Measurements from ENCODE around the gene MAP3K3. TPM values are rescaled to one million over a fixed set of nuclear protein-coding genes. Genes with fewer than 3 reads are reported as not detected.

The MAP3K3 gene
- polyA plus RNA-seq, 1 donor from 2014 or later = 16.6 TPM

DNA sequence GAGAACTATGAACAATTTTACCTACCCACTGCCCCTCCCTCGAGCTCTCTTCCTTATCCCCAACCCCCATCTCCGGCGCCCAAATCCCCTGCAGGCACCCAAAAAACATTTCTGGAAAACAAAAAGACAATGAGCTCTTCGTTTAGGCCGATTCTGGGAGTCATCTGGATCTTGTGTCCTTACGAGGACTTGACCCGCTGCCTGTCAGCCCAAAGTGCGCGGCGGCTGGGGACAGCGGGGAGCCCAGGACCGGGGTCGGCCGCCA lies 118.9 kb downstream of the MAP3K3 start:
- Histone ChIP-seq H3K9ac (ENCODE audit: low read length) (peak overlapping the region; percentile 90), H3K9me2 (ENCODE audit: insufficient read depth, low read length) (no peaks in the 10 kb centered on the region), H3K79me2 (replicated peaks; ENCODE audit: insufficient read depth, low read length) (peaks cover 10% of the 10 kb centered on the region), H3K27ac (ENCODE audit: low read length) (peak overlapping the region; percentile 92), H2AFZ (ENCODE audit: low read depth, low read length) (peak overlapping the region; percentile 83), H3F3A (ENCODE audit: insufficient read depth, low read length, poor library complexity, severe bottlenecking) (no peaks in the 10 kb centered on the region), H4K20me1 (ENCODE audit: insufficient read depth) (no peaks in the 10 kb centered on the region), H3K4me2 (ENCODE audit: low read length) (peak overlapping the region; percentile 81), H3K4me3 (ENCODE audit: low read length) (peak overlapping the region; percentile 95), H3K27me3 (ENCODE audit: insufficient read depth, low read depth, low read length) (no peaks in the 10 kb centered on the region), H3K36me3 (ENCODE audit: insufficient read depth, low read length) (no peaks in the 10 kb centered on the region), H3K9me3 (ENCODE audit: low read length) (no peaks in the 10 kb centered on the region)
- TF ChIP-seq EP300 (conservative IDR thresholded peaks at IDR 0.05; ENCODE audit: poor library complexity, severe bottlenecking) (no peak), RAD21 (conservative IDR thresholded peaks at IDR 0.05) (no peak), MXI1 (conservative IDR thresholded peaks at IDR 0.05; ENCODE audit: poor library complexity, severe bottlenecking) (no peak), POLR2AphosphoS5 (IDR thresholded peaks at IDR 0.05) (no peak)
- TF ChIP-seq, protein P1, sequence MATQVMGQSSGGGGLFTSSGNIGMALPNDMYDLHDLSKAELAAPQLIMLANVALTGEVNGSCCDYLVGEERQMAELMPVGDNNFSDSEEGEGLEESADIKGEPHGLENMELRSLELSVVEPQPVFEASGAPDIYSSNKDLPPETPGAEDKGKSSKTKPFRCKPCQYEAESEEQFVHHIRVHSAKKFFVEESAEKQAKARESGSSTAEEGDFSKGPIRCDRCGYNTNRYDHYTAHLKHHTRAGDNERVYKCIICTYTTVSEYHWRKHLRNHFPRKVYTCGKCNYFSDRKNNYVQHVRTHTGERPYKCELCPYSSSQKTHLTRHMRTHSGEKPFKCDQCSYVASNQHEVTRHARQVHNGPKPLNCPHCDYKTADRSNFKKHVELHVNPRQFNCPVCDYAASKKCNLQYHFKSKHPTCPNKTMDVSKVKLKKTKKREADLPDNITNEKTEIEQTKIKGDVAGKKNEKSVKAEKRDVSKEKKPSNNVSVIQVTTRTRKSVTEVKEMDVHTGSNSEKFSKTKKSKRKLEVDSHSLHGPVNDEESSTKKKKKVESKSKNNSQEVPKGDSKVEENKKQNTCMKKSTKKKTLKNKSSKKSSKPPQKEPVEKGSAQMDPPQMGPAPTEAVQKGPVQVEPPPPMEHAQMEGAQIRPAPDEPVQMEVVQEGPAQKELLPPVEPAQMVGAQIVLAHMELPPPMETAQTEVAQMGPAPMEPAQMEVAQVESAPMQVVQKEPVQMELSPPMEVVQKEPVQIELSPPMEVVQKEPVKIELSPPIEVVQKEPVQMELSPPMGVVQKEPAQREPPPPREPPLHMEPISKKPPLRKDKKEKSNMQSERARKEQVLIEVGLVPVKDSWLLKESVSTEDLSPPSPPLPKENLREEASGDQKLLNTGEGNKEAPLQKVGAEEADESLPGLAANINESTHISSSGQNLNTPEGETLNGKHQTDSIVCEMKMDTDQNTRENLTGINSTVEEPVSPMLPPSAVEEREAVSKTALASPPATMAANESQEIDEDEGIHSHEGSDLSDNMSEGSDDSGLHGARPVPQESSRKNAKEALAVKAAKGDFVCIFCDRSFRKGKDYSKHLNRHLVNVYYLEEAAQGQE (IDR thresholded peaks at IDR 0.05; ENCODE audit: borderline replicate concordance) = no peak

DNA sequence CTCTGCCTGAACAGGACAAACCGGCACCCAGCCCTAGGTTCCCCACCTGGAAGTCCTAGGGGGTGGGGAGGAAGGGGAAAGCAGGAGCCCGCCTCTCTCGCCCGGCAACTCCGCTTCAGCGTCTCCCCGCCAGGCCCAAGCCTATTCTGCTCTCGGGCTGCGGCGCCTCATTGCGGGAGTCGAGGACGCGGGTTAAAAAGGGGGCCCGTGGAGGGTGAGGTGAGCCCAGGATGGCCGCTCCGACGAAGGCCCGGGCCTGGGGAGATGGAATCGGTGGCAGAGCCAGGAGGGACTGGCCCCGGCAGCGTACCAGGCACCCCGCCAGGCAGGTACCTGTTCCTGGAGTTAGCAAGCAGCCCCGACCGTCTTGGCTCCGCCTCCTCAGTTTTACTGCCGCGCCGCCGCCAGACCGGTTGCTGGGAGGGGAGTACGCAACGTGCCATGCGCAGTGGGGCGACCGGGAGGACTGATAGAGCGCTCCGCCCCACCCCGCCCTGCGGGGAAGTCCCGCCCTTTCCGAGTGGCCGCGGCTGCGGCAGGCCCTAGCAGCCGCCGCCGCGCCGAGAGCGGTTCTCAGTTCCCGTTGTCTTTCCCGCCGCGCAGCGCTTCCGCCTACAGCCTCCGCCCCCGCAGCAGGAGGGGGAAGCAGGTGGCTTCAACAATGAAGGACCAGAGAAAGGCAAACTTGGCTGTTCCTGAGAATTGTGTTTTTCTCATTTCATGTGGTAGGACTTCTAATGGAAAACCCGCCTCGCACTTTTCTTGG lies 119.4 kb downstream of the MAP3K3 start, which contains the start of gene STRADA:
Gene STRADA (minus strand): TSS at position 392 of the 766 bp plus-strand sequence. CDS start 13,430 bp downstream, outside the sequence.
- Histone ChIP-seq H3K4me3 (ENCODE audit: low read length) (peak within 1 kb of the TSS; percentile 95), H3K79me2 (replicated peaks; ENCODE audit: insufficient read depth, low read length) (peaks cover 10% of the 10 kb centered on the region), H3K9me2 (ENCODE audit: insufficient read depth, low read length) (no peaks in the 10 kb centered on the region), H4K20me1 (ENCODE audit: insufficient read depth) (no peaks in the 10 kb centered on the region), H3K4me2 (ENCODE audit: low read length) (peak within 1 kb of the TSS; percentile 88), H3K9me3 (ENCODE audit: low read length) (no peaks in the 10 kb centered on the region), H3K27ac (ENCODE audit: low read length) (peak within 1 kb of the TSS; percentile 92), H3F3A (ENCODE audit: insufficient read depth, low read length, poor library complexity, severe bottlenecking) (no peaks in the 10 kb centered on the region), H2AFZ (ENCODE audit: low read depth, low read length) (peak within 1 kb of the TSS; percentile 95), H3K27me3 (ENCODE audit: insufficient read depth, low read depth, low read length) (no peaks in the 10 kb centered on the region), H3K36me3 (ENCODE audit: insufficient read depth, low read length) (no peaks in the 10 kb centered on the region), H3K9ac (ENCODE audit: low read length) (peak within 1 kb of the TSS; percentile 90)
- TF ChIP-seq SMC3 (conservative IDR thresholded peaks at IDR 0.05; ENCODE audit: poor library complexity) (peak; percentile 46), POLR2AphosphoS5 (IDR thresholded peaks at IDR 0.05) (peak; percentile 92), EP300 (conservative IDR thresholded peaks at IDR 0.05; ENCODE audit: poor library complexity, severe bottlenecking) (peak; percentile 33), MXI1 (conservative IDR thresholded peaks at IDR 0.05; ENCODE audit: poor library complexity, severe bottlenecking) (peak; percentile 81), TAF1 (IDR thresholded peaks at IDR 0.05; ENCODE audit: low read depth) (peak; percentile 81), EZH2 (IDR thresholded peaks at IDR 0.05; ENCODE audit: borderline replicate concordance, insufficient read depth, low read length, poor library complexity, severe bottlenecking) (no peak), RAD21 (conservative IDR thresholded peaks at IDR 0.05) (no peak)
- TF ChIP-seq, protein P1 (IDR thresholded peaks at IDR 0.05; ENCODE audit: borderline replicate concordance) = peak; percentile 50
- TF ChIP-seq, protein P2, sequence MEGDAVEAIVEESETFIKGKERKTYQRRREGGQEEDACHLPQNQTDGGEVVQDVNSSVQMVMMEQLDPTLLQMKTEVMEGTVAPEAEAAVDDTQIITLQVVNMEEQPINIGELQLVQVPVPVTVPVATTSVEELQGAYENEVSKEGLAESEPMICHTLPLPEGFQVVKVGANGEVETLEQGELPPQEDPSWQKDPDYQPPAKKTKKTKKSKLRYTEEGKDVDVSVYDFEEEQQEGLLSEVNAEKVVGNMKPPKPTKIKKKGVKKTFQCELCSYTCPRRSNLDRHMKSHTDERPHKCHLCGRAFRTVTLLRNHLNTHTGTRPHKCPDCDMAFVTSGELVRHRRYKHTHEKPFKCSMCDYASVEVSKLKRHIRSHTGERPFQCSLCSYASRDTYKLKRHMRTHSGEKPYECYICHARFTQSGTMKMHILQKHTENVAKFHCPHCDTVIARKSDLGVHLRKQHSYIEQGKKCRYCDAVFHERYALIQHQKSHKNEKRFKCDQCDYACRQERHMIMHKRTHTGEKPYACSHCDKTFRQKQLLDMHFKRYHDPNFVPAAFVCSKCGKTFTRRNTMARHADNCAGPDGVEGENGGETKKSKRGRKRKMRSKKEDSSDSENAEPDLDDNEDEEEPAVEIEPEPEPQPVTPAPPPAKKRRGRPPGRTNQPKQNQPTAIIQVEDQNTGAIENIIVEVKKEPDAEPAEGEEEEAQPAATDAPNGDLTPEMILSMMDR (IDR thresholded peaks at IDR 0.05; ENCODE audit: poor library complexity, severe bottlenecking) = no peak
